GM23338 (cell line): Measurements from ENCODE around the gene ROCK2.
A peak's percentile ranks its signal among the peaks of the same experiment; 100 is the strongest.

Source experiments
- CTCF ChIP-seq, 2 experiments: fragments of 200-600 bp in 1 of 2; sonication (generic) in 1 of 2; conservative IDR thresholded peaks; 2 replicates each; pipeline versions ENCODE4 v1.5.1 to v1.6.1; 2016 to 2017; ENCODE audit warnings: antibody characterized with exemption in 2 of 2, low read depth in 2 of 2, mild to moderate bottlenecking in 2 of 2, moderate library complexity in 1 of 2
- POLR2AphosphoS5 ChIP-seq: IDR thresholded peaks from 2 replicates; pipeline ENCODE4 v1.6.1; 2016; ENCODE audit warnings: antibody characterized with exemption, low read depth

GRCh38 chr2:11344342-11344955 is at the start of gene ROCK2:
- TF ChIP-seq CTCF (conservative IDR thresholded peaks at IDR 0.05; ENCODE audit: low read depth in 2 of 2) (no peak), POLR2AphosphoS5 (peak; percentile 64)
